ENCODE measurements around the gene NUDCD3.

Gene NUDCD3

GRCh38 chr7:44375926-44376342 lies 114.5 kb downstream of the NUDCD3 start:
- no peak overlapping the region for H3K4me3 ChIP-seq (ENCODE audit: low read depth, low read length)
- no peaks in the 10 kb centered on the region for H3K36me3 ChIP-seq
- no peaks in the 10 kb centered on the region for H3K4me1 ChIP-seq
- no peak for TF ChIP-seq CTCF (IDR thresholded peaks at IDR 0.05; ENCODE audit: low read depth, low read length)
- H3K27me3 ChIP-seq: no peaks in the 10 kb centered on the region
- no peaks in the 10 kb centered on the region for H3K9me3 ChIP-seq
- no peak for DNase-seq

DNA sequence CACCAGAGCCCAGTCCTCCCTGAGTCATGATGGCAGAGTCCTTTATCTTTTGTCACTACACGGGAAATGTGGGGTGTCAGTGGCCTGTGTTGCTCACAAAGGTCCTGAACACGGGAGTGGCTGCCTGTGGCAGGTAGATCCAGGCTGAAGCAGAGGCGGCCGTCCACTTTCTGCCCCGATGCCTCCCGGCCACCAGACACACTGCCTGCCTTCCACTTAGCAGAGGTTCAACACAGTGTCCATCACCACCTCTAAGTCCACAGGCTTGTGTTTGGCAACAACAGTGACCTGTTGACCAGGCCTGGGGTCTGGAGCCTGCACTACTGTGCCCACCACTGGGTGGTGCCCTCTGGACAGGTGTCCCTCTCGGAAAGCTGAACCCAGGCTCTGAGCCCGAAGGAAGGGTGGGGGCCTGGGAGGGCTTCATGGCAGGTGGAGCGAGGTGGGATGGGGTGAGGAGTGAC lies 115.2 kb downstream of the NUDCD3 start:
- peak; percentile 46 for DNase-seq
- no peaks in the 10 kb centered on the region for H3K36me3 ChIP-seq
- H3K4me1 ChIP-seq: no peaks in the 10 kb centered on the region

GRCh38 chr7:44374007-44374763 lies 116.3 kb downstream of the NUDCD3 start:
- no peaks in the 10 kb centered on the region for H3K9me3 ChIP-seq
- no peak overlapping the region for H3K4me3 ChIP-seq (ENCODE audit: low read depth, low read length)
- TF ChIP-seq CTCF (IDR thresholded peaks at IDR 0.05; ENCODE audit: low read depth, low read length): no peak
- no peaks in the 10 kb centered on the region for H3K4me1 ChIP-seq
- DNase-seq: no peak
- peaks cover 9% of the 10 kb centered on the region for H3K27me3 ChIP-seq
- H3K36me3 ChIP-seq: no peaks in the 10 kb centered on the region

More for the DNA sequence above, 115.2 kb downstream of the NUDCD3 start:
- H3K4me3 ChIP-seq (ENCODE audit: low read depth, low read length): no peak overlapping the region
- H3K27me3 ChIP-seq: peaks cover 2% of the 10 kb centered on the region; the same call in 1 of the 2 replicates
- TF ChIP-seq CTCF (IDR thresholded peaks at IDR 0.05; ENCODE audit: low read depth, low read length): peak; percentile 42; the same call in 1 of the 2 replicates
- no peaks in the 10 kb centered on the region for H3K9me3 ChIP-seq

GRCh38 chr7:44373418-44373740 lies 117.1 kb downstream of the NUDCD3 start:
- Histone ChIP-seq H3K36me3 (no peaks in the 10 kb centered on the region), H3K4me3 (ENCODE audit: low read depth, low read length) (no peak overlapping the region), H3K27me3 (peaks cover 9% of the 10 kb centered on the region), H3K9me3 (no peaks in the 10 kb centered on the region), H3K4me1 (no peaks in the 10 kb centered on the region)
- TF ChIP-seq CTCF (IDR thresholded peaks at IDR 0.05; ENCODE audit: low read depth, low read length): no peak
- DNase-seq: no peak

DNA sequence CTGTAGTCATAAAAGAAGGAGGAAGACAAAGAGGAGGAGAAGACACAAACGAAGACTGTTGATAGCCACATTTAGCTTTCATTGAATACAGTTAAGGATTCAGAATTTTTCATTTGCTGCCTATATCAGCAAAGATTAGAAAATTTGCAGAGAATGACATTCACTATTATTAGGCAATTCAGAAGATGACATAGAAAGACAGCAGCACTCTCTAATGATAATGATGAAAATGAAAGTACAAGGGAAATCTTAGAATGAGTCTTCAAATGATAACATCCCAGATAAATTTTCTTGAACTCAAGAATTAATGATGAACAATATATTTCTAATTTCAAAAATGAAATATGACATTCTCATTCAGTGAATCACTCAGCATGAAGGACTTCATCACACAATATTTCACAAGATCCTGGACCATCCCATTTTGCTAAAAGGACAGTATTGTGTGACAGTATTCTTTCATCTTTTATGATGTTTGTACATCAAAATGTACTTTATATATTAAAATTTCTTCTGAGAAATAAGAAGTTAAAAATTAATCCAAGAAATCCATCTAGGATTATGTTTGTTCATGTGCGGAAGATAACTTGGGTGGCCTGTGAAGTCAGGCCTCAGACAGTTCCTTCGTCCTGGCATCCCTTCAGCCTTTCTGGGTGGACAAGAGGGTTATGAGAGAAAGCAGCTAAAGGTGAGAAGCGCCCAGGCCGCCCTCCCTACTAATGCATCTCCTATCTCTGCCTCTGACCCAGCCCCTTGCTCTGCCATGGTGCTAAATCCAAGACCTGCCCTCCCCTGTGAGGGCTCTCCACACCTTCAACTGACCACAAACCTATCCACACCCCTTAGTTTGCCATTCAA lies 117.7 kb downstream of the NUDCD3 start:
- no peaks in the 10 kb centered on the region for H3K36me3 ChIP-seq
- TF ChIP-seq CTCF (IDR thresholded peaks at IDR 0.05; ENCODE audit: low read depth, low read length): no peak
- peaks cover 9% of the 10 kb centered on the region for H3K27me3 ChIP-seq
- no peak overlapping the region for H3K4me3 ChIP-seq (ENCODE audit: low read depth, low read length)
- no peaks in the 10 kb centered on the region for H3K4me1 ChIP-seq
- H3K9me3 ChIP-seq: no peaks in the 10 kb centered on the region
- DNase-seq: no peak

DNA sequence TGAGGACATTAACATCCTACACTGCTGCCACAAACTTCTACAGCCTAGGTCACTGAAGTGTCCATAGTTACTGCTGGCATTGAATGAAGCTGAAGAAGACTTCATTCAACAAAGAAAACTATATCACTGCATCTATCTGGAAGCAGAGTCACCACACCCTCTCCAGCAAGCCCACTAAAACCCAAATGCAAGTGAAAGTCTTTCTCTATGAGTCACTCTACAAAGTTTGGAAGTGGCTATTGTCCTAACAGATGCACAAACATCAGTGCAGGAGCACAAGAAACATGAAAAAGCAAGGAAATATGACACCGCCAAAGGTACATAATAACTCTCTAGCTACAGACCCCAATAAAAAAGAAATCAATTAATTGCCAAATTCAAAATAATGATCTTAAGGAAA lies 121.6 kb downstream of the NUDCD3 start:
- no peak for DNase-seq
- no peak for TF ChIP-seq CTCF (IDR thresholded peaks at IDR 0.05; ENCODE audit: low read depth, low read length)
- no peaks in the 10 kb centered on the region for H3K4me1 ChIP-seq
- no peak overlapping the region for H3K4me3 ChIP-seq (ENCODE audit: low read depth, low read length)
- H3K9me3 ChIP-seq: no peaks in the 10 kb centered on the region
- no peaks in the 10 kb centered on the region for H3K36me3 ChIP-seq
- H3K27me3 ChIP-seq: peaks cover 9% of the 10 kb centered on the region

Data from BE2C (cell line).